ENCODE results near the gene TSC22D1. TPM values are rescaled to one million over a fixed set of nuclear protein-coding genes. Genes with fewer than 3 reads are reported as not detected.

The TSC22D1 gene
- total RNA-seq, 4 donors from 2014 or later: 177 to 798 (median 250) TPM

GRCh38 chr13:44403461-44404056 lies 172.6 kb downstream of the TSC22D1 start:
- DNase-seq: peak; percentile 65
- no peak for TF ChIP-seq POLR2A (IDR thresholded peaks at IDR 0.05)
- TF ChIP-seq CTCF (IDR thresholded peaks at IDR 0.05): no peak
- TF ChIP-seq EP300 (IDR thresholded peaks at IDR 0.05; ENCODE audit: low read depth): no peak
- no peak for TF ChIP-seq POLR2AphosphoS5 (IDR thresholded peaks at IDR 0.05)
- Histone ChIP-seq H3K27ac (peak overlapping the region; percentile 74 to 79 (median 76)), H3K9me3 (no peaks in the 10 kb centered on the region), H3K4me1 (peaks cover 6 to 32% (median 20%) of the 10 kb centered on the region in 4 donors), H3K27me3 (no peaks in the 10 kb centered on the region), H3K36me3 (no peaks in the 10 kb centered on the region), H3K4me3 (peak overlapping the region in 1 of 4 donors; percentile 21)
- intact Hi-C loops (cut with DNase I; ENCODE audit: low total_unique reads): no loop called here
- WGBS, 2 donors (ENCODE audit: low coverage in 1 of 2): 58 to 67% methylated on average over 1 to 11 of the region's 11 CpGs
- in situ Hi-C loops (cut with MboI; ENCODE audit: low pct_ligation_motif_present in 1 of 4, low pct_unique_long_range_greater_than_20kb in 1 of 4, low sequenced_read_pairs in 3 of 4): no loop called here

GRCh38 chr13:44402899-44403445 lies 173.2 kb downstream of the TSC22D1 start:
- no peak overlapping the region for H3K4me3 ChIP-seq
- 54 to 57% methylated on average over 4 to 13 of the region's 13 CpGs for WGBS, 2 donors (ENCODE audit: low coverage in 1 of 2)
- H3K9me3 ChIP-seq: no peaks in the 10 kb centered on the region
- H3K27ac ChIP-seq: peak overlapping the region in 3 of 4 donors; percentile 13 to 79 (median 77)
- no peak for TF ChIP-seq CTCF (IDR thresholded peaks at IDR 0.05)
- TF ChIP-seq POLR2A (IDR thresholded peaks at IDR 0.05): no peak
- no peak for TF ChIP-seq EP300 (IDR thresholded peaks at IDR 0.05; ENCODE audit: low read depth)
- no peak for TF ChIP-seq POLR2AphosphoS5 (IDR thresholded peaks at IDR 0.05)
- peaks cover 6 to 32% (median 20%) of the 10 kb centered on the region in 4 donors for H3K4me1 ChIP-seq
- peak; percentile 40 for DNase-seq
- in situ Hi-C loops (cut with MboI; ENCODE audit: low pct_ligation_motif_present in 1 of 4, low pct_unique_long_range_greater_than_20kb in 1 of 4, low sequenced_read_pairs in 3 of 4): no loop called here
- no peaks in the 10 kb centered on the region for H3K27me3 ChIP-seq
- no peaks in the 10 kb centered on the region for H3K36me3 ChIP-seq
- intact Hi-C loops (cut with DNase I; ENCODE audit: low total_unique reads): no loop called here

- WGBS, 2 donors (ENCODE audit: low coverage in 1 of 2): 0 to 94% methylated on average over 1 to 2 of the region's 2 CpGs
- Histone ChIP-seq H3K4me1 (peaks cover 6 to 35% (median 20%) of the 10 kb centered on the region in 4 donors), H3K27me3 (no peaks in the 10 kb centered on the region), H3K36me3 (no peaks in the 10 kb centered on the region), H3K9me3 (no peaks in the 10 kb centered on the region), H3K4me3 (no peak overlapping the region), H3K27ac (no peak overlapping the region)
- intact Hi-C loops (cut with DNase I; ENCODE audit: low total_unique reads): no loop called here
- no peak for TF ChIP-seq POLR2AphosphoS5 (IDR thresholded peaks at IDR 0.05)
- no peak for TF ChIP-seq POLR2A (IDR thresholded peaks at IDR 0.05)
- no peak for TF ChIP-seq EP300 (IDR thresholded peaks at IDR 0.05; ENCODE audit: low read depth)
- no peak for TF ChIP-seq CTCF (IDR thresholded peaks at IDR 0.05)
- no peak for DNase-seq
- in situ Hi-C loops (cut with MboI; ENCODE audit: low pct_ligation_motif_present in 1 of 4, low pct_unique_long_range_greater_than_20kb in 1 of 4, low sequenced_read_pairs in 3 of 4): no loop called here
These were observed 174.6 kb downstream of the TSC22D1 start for GRCh38 chr13:44401577-44401976.

GRCh38 chr13:44400736-44401135 lies 175.4 kb downstream of the TSC22D1 start:
- intact Hi-C loops (cut with DNase I; ENCODE audit: low total_unique reads): no loop called here
- peaks cover 6 to 30% (median 15%) of the 10 kb centered on the region in 4 donors for H3K4me1 ChIP-seq
- no peak for DNase-seq
- no peaks in the 10 kb centered on the region for H3K9me3 ChIP-seq
- no peak for TF ChIP-seq POLR2A (IDR thresholded peaks at IDR 0.05)
- no peak for TF ChIP-seq EP300 (IDR thresholded peaks at IDR 0.05; ENCODE audit: low read depth)
- no peak for TF ChIP-seq CTCF (IDR thresholded peaks at IDR 0.05)
- no peak for TF ChIP-seq POLR2AphosphoS5 (IDR thresholded peaks at IDR 0.05)
- in situ Hi-C loops (cut with MboI; ENCODE audit: low pct_ligation_motif_present in 1 of 4, low pct_unique_long_range_greater_than_20kb in 1 of 4, low sequenced_read_pairs in 3 of 4): no loop called here
- no peak overlapping the region for H3K4me3 ChIP-seq
- no peaks in the 10 kb centered on the region for H3K36me3 ChIP-seq
- no peaks in the 10 kb centered on the region for H3K27me3 ChIP-seq
- no peak overlapping the region for H3K27ac ChIP-seq

All from transverse colon (tissue), 4 donors.